IPS DF 6.9 (cell line): ENCODE data around the gene TMEM106A.
"Not testable (repeated sequence)": the region's sequence is repeated elsewhere in the genome, so short reads cannot be mapped to it uniquely, and the experiment has no call there.

Source experiments
- DNase-seq: peaks from one replicate; pipeline ENCODE4 v3.0.0-alpha.2; 2013; ENCODE audit warnings: low read depth, low spot score
- H3K27ac ChIP-seq: one replicate; pipeline ENCODE4 v1.5.1; 2013; ENCODE audit warnings: low read length, control low read depth
- H3K27me3 ChIP-seq: 2 replicates; pipeline ENCODE4 v1.6.1; 2013; ENCODE audit warnings: mild to moderate bottlenecking, low read length; ENCODE audit not compliant: control insufficient read depth, insufficient read depth
- H3K36me3 ChIP-seq: 2 replicates; pipeline ENCODE4 v1.6.1; 2013; ENCODE audit warnings: low read length; ENCODE audit not compliant: control insufficient read depth, insufficient read depth
- H3K4me1 ChIP-seq: 2 replicates; pipeline ENCODE4 v1.6.1; 2013; ENCODE audit warnings: low read length; ENCODE audit not compliant: control insufficient read depth, insufficient read depth
- H3K4me3 ChIP-seq: 2 replicates; pipeline ENCODE4 v1.5.1; 2013; ENCODE audit warnings: mild to moderate bottlenecking, low read length
- H3K9me3 ChIP-seq: 2 replicates; pipeline ENCODE4 v1.6.1; 2013; ENCODE audit warnings: low read length, inconsistent platforms; ENCODE audit not compliant: control insufficient read depth, insufficient read depth
- WGBS: extraction: QIAGEN DNeasy Blood & Tissue Kit; methylation state at CpG from one replicate; pipeline ENCODE4 v1.1.7; 2013; ENCODE audit warnings: mixed read lengths, missing lambda C conversion rate; ENCODE audit not compliant: insufficient read length, insufficient coverage; 5-methylcytosine and 5-hydroxymethylcytosine counted together

The TMEM106A gene

DNA sequence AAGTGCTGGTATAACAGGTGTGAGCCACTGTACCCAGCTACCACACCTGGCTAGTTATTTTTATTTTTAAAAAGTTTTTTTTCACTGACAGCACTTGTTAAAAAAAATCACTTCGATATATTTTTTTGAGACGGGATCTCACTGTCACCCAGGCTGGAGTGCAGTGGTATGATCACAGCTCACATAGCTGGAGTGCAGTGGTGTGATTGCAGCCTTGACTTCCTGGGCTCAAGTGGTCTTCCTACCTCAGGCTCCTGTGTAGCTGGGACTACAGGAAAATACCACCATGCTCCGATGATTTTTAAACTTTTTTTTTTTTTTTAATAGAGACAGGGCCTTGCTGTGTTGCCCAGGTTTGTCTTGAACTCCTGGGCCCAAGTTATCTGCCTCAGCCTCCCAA is 27.8 kb upstream of the TMEM106A start:
- no peaks in the 10 kb centered on the region for H3K27me3 ChIP-seq
- no CpG with 5 or more reads among the region's 3 CpGs for WGBS
- DNase-seq, result no peak
- no peaks in the 10 kb centered on the region; the same call in 1 of the 2 replicates for H3K36me3 ChIP-seq
- H3K9me3 ChIP-seq, result no peaks in the 10 kb centered on the region
- no peak overlapping the region for H3K4me3 ChIP-seq
- no peak overlapping the region for H3K27ac ChIP-seq
- H3K4me1 ChIP-seq, result no peaks in the 10 kb centered on the region; the same call in 1 of the 2 replicates

DNA sequence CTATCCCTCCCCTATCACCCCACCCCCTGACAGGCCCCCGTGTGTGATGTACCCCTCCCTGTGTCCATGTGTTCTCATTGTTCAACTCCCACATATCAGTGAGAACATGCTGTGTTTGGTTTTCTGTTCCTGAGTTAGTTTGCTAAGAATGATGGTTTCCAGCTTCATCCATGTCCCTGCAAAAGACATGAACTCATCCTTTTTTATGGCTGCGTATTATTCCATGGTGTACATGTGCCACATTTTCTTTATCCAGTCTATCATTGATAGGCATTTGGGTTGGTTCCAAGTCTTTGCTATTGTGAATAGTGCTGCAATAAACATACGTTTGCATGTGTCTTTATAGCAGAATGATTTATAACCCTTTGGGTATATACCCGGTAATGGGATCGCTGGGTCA is 25.0 kb upstream of the TMEM106A start:
- not testable (repeated sequence) for H3K4me1 ChIP-seq, H3K27ac ChIP-seq, H3K27me3 ChIP-seq, H3K36me3 ChIP-seq, H3K4me3 ChIP-seq, DNase-seq, H3K9me3 ChIP-seq
- no CpG with 5 or more reads among the region's 5 CpGs for WGBS

DNA sequence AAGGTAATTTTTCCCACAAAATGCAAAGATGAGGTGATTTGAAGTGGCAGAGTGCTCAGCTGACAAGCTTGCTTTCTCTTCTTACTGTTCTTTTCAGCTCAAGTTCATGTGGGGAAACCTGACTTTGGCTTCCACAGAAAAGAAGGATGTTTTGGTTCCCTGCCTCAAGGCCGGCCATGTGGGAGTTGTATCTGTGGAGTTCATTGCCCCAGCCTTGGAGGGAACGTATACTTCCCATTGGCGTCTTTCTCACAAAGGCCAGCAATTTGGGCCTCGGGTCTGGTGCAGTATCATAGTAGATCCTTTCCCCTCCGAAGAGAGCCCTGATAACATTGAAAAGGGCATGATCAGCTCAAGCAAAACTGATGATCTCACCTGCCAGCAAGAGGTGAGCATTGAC is 18.4 kb upstream of the TMEM106A start:
- no peaks in the 10 kb centered on the region for H3K9me3 ChIP-seq
- H3K4me3 ChIP-seq, result no peak overlapping the region
- WGBS, result no CpG with 5 or more reads among the region's 5 CpGs
- no peaks in the 10 kb centered on the region for H3K27me3 ChIP-seq
- no peaks in the 10 kb centered on the region for H3K4me1 ChIP-seq
- peaks cover 35% of the 10 kb centered on the region; the same call in 1 of the 2 replicates for H3K36me3 ChIP-seq
- no peak overlapping the region for H3K27ac ChIP-seq
- DNase-seq, result no peak

DNA sequence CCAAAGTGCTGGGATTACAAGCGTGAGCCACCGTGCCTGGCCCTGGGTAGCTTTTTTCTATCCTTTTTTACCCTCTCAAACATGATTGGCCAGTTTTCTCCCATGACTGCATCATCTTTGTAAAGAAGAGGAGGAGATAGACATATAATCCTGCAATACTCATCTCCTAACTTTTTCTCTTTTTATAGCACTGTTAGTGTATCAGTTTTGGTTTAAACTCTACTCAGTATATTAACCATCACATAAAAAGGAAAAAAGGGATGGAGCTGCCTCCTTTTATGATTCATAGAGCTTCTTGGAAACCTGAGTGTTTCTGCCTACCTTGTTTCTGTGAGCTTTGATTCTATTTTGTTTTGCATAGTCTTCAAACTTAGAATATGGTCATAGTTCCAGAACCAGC is 12.0 kb upstream of the TMEM106A start:
- Histone ChIP-seq H3K4me1 (no peaks in the 10 kb centered on the region), H3K9me3 (no peaks in the 10 kb centered on the region), H3K36me3 (peaks cover 18% of the 10 kb centered on the region), H3K27me3 (no peaks in the 10 kb centered on the region), H3K4me3 (no peak overlapping the region), H3K27ac (no peak overlapping the region)
- WGBS, result no CpG with 5 or more reads among the region's 2 CpGs
- no peak for DNase-seq

DNA sequence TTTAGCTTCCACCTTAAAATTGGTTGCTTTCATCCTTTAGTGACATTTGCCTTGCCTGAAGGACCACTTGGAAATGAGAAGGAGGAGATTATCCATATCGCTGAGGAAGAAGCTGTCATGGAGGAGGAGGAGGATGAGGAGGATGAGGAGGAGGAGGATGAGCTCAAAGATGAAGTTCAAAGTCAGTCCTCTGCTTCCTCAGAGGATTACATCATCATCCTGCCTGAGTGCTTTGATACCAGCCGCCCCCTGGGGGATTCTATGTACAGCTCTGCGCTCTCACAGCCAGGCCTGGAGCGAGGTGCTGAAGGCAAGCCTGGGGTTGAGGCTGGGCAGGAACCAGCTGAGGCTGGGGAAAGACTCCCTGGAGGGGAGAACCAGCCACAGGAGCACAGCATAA is 11.5 kb upstream of the TMEM106A start:
- Histone ChIP-seq H3K9me3 (no peaks in the 10 kb centered on the region), H3K36me3 (peaks cover 17% of the 10 kb centered on the region), H3K4me3 (no peak overlapping the region), H3K4me1 (no peaks in the 10 kb centered on the region), H3K27me3 (no peaks in the 10 kb centered on the region), H3K27ac (no peak overlapping the region)
- DNase-seq, result no peak
- WGBS, result no CpG with 5 or more reads among the region's 4 CpGs

DNA sequence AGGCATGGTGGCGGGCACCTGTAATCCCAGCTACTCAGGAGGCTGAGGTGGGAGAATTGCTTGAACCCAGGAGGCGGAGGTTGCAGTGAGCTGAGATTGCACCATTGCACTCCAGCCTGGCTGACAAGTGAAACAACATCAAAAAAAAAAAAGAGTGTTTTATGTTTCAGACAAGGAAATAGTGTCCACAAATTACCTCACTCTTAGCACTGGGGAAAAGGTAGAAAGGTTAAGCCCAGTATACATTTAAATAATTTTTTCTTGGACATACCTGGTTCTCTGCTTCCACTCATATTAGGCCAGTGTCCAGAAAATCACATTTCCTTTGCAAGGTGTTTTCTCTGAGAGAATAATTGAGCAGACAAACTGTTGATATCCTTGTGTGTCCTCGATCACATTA is 8.7 kb upstream of the TMEM106A start:
- not testable (repeated sequence) for DNase-seq, H3K36me3 ChIP-seq, H3K27me3 ChIP-seq, H3K9me3 ChIP-seq, H3K4me3 ChIP-seq, H3K27ac ChIP-seq, H3K4me1 ChIP-seq
- no CpG with 5 or more reads among the region's 3 CpGs for WGBS

DNA sequence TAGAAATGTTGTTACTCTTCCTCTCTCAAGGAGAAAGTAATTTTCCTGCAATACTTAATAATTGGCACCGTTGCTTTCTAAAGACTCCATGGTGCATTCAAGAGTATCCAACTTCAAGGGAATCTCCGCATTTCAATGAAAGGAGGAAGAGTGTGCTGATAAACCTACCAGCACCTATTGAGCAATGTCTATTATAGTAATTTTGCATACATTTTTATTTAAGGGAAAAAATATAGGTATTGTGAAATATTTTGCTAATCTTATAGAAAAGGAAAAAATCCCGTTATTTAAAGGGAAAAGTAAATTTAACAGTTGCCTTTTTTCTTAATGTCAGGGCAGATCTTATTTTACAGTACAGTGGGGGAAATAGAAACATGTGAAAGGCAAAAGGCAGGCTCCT is 1.1 kb upstream of the TMEM106A start:
- peaks cover 3% of the 10 kb centered on the region; the same call in 1 of the 2 replicates for H3K4me1 ChIP-seq
- H3K36me3 ChIP-seq, result no peaks in the 10 kb centered on the region; the same call in 1 of the 2 replicates
- no peaks in the 10 kb centered on the region for H3K9me3 ChIP-seq
- H3K27me3 ChIP-seq, result no peaks in the 10 kb centered on the region
- H3K27ac ChIP-seq, result no peak overlapping the region
- H3K4me3 ChIP-seq, result no peak overlapping the region
- DNase-seq, result no peak
- 100% methylated on average over 1 of the region's 3 CpGs for WGBS

DNA sequence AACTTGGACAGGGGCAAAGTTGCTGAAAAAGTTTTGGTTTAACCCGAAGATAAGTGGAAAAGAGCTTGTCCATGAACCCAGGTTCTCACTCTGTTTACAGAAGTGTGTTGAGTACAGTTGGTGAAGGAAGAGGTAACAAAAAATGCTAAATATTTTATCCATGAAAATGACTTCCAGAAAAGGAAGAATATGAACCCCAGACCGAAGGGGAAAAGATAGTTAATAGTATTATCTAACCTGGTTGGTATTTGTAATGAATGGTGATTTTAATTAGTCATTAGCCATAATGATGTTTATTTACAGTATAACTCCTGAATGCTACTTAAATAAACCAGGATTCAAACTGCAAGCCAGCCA is 574 bp upstream of the TMEM106A start:
- Histone ChIP-seq H3K4me1 (peaks cover 3% of the 10 kb centered on the region; the same call in 1 of the 2 replicates), H3K27me3 (no peaks in the 10 kb centered on the region), H3K4me3 (peak overlapping the region; percentile 61; the same call in 1 of the 2 replicates), H3K36me3 (no peaks in the 10 kb centered on the region; the same call in 1 of the 2 replicates), H3K9me3 (no peaks in the 10 kb centered on the region), H3K27ac (no peak overlapping the region)
- no peak for DNase-seq
- WGBS, result no CpG with 5 or more reads among the region's 2 CpGs

DNA sequence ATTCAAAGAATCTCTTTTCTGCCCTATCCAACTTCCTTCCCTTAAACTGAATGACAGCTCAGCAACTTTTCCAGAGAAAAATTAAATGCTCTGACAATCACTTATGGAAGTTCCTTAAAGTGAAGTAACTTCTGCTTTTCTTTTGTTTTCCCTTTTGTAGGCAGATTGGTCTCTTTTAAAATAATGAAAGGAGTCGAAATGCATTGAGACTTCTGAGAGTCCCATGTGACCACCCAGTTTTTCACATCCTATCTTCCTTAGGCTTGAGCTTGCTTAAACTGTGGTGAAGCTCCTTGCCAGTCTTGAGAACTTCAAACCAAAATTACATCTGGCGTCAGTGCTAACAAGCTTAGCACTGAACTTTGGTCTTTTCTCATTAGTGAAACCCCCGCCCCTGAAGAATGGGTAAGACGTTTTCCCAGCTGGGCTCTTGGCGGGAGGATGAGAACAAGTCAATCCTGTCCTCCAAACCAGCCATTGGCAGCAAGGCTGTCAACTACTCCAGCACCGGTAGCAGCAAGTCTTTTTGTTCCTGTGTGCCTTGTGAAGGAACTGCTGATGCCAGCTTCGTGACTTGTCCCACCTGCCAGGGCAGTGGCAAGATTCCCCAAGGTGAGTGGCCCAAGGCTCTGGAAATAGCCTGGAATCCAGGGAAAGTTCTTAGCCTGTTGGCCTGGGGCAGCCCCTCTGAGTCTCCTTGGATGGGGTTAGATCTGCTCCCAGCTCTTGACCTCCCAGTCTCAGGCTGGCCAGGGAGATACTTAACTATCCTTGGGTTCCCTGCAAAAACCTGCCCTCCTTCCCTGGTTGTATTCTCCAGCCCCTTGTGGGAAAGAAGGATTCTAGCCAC is 1.2 kb downstream of the TMEM106A start:
- Histone ChIP-seq H3K27me3 (no peaks in the 10 kb centered on the region), H3K4me1 (peaks cover 3% of the 10 kb centered on the region; the same call in 1 of the 2 replicates), H3K9me3 (no peaks in the 10 kb centered on the region), H3K27ac (no peak overlapping the region), H3K36me3 (no peaks in the 10 kb centered on the region; the same call in 1 of the 2 replicates), H3K4me3 (no peak overlapping the region)
- no peak for DNase-seq
- no CpG with 5 or more reads among the region's 7 CpGs for WGBS

DNA sequence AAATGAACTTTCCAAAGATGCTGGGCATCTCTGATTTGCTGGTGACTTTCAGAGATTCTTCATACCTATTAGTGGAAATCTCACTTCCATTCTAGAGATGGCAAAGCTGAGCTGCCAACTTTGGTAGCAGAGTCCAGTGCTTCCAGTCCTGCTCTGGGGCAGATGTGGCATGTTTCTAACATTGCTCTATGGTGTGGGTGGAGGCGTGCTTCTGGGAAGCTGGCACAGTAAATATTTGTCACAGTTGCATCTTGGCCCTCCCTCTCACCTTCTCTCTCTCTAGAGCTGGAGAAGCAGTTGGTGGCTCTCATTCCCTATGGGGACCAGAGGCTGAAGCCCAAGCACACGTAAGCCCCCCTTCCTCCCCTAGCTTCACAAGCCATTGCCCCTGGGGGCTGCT is 1.9 kb downstream of the TMEM106A start:
- WGBS, result no CpG with 5 or more reads among the region's 2 CpGs

DNA sequence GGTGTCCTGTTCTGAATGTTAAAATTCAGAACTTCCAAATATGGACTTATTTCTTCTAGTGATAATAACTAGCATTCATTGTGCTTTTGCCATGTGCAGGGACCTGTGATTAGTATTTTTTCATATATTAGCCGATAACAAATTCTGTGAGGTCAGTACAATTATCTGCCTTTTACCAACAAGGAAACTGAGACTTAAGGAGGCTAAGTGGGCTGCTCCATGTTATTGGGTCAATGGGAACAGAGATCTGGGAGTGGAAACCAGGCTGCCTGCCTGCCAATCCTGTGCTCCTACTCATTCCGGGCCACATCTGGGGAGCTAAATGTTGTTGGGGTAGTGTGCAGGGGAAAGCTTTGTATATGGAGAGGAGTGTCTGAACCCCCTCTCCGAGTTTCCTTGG is 3.7 kb downstream of the TMEM106A start:
- DNase-seq, result no peak
- peaks cover 3% of the 10 kb centered on the region; the same call in 1 of the 2 replicates for H3K4me1 ChIP-seq
- no peaks in the 10 kb centered on the region for H3K36me3 ChIP-seq
- WGBS, result no CpG with 5 or more reads among the region's 3 CpGs
- H3K27ac ChIP-seq, result no peak overlapping the region
- no peaks in the 10 kb centered on the region for H3K27me3 ChIP-seq
- no peak overlapping the region for H3K4me3 ChIP-seq
- no peaks in the 10 kb centered on the region for H3K9me3 ChIP-seq

More for the DNA sequence above, 1.9 kb downstream of the TMEM106A start:
- H3K9me3 ChIP-seq, result no peaks in the 10 kb centered on the region
- H3K4me1 ChIP-seq, result peaks cover 3% of the 10 kb centered on the region; the same call in 1 of the 2 replicates
- DNase-seq, result no peak
- no peak overlapping the region for H3K4me3 ChIP-seq
- H3K27ac ChIP-seq, result no peak overlapping the region
- no peaks in the 10 kb centered on the region for H3K36me3 ChIP-seq
- H3K27me3 ChIP-seq, result no peaks in the 10 kb centered on the region
